ENCODE results near the gene LRRC38. TPM values are rescaled to one million over a fixed set of nuclear protein-coding genes. Genes with fewer than 3 reads are reported as not detected.
"Not testable (repeated sequence)": the region's sequence is repeated elsewhere in the genome, so short reads cannot be mapped to it uniquely, and the experiment has no call there.

LRRC38 gene
- total and polyA plus RNA-seq, 2 of the 4 experiments (the other 2 are of a cell fraction), result not detected

DNA sequence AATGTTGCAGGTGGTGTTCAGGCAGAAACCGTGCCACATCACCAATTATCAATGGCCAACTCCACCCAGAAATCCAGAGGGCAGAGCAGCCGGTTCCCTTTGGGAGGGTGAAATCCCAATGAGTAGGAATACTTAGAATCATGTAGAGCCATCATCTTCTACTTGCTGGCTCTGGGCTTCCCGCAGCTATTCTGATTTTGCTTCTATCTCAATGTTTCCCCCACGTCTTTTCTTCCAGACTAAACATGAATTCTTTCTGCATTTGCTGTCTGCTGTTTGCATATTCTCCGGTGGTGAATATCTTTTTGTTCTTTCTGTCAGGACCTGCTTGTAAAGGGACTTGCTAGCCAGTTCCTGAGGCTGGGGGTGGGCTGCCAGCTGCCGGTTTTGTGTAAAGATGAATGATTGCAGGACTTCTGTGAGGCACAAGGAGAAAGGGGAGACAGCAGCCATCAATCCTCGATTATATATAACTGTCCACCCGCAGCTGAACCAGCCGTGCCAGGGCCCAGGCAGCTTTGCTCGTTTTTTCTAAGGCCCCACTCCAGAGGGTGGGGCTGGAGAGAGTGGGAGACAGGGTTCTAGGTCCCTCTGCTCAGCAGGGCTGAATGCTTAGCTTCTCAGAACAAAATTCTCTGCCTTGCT, 70.3 kb downstream of the LRRC38 start:
- Histone ChIP-seq H3K23ac (ENCODE audit: low read depth, low read length) (no peak overlapping the region), H4K91ac (ENCODE audit: insufficient read depth, low read depth, low read length) (no peak overlapping the region), H2BK5ac (ENCODE audit: low read depth, low read length, poor library complexity, severe bottlenecking) (no peak overlapping the region), H3K4me2 (ENCODE audit: low read depth, low read length) (no peak overlapping the region), H2BK20ac (ENCODE audit: low read depth, low read length) (no peak overlapping the region), H3K9me1 (ENCODE audit: insufficient read depth, low read length) (no peaks in the 10 kb centered on the region), H3K4me3 (ENCODE audit: insufficient read depth, low read depth, low read length) (no peak overlapping the region), H3K56ac (ENCODE audit: extremely low read depth, insufficient read depth, low read length) (no peak overlapping the region), H4K20me1 (ENCODE audit: insufficient read depth, low read length) (no peaks in the 10 kb centered on the region), H3K14ac (replicated peaks; ENCODE audit: low read depth, low read length) (no peak overlapping the region), H2BK120ac (ENCODE audit: low read depth, low read length) (no peak overlapping the region), H4K5ac (ENCODE audit: low read depth, low read length) (no peak overlapping the region), H3K4ac (ENCODE audit: low read depth, low read length) (no peak overlapping the region), H2AK5ac (ENCODE audit: low read depth, low read length) (no peak overlapping the region), H3K27me3 (ENCODE audit: control insufficient read depth, insufficient read depth, low read length) (no peaks in the 10 kb centered on the region), H3K27ac (ENCODE audit: insufficient read depth, low read length) (no peak overlapping the region), H3K79me1 (ENCODE audit: low read depth in 1 of 2, low read length in 2 of 2) (no peaks in the 10 kb centered on the region), H3K9me3 (ENCODE audit: control insufficient read depth, insufficient read depth, low read length) (peaks cover 10% of the 10 kb centered on the region), H3K4me1 (ENCODE audit: control insufficient read depth, insufficient read depth, low read length) (no peaks in the 10 kb centered on the region), H3K9ac (ENCODE audit: low read depth, low read length) (no peak overlapping the region), H4K8ac (ENCODE audit: low read depth in 2 of 2, low read length in 2 of 2) (no peak overlapping the region), H2AFZ (replicated peaks; ENCODE audit: low read length, poor library complexity) (no peak overlapping the region), H2AK9ac (replicated peaks; ENCODE audit: low read depth, low read length, poor library complexity) (no peak overlapping the region), H2BK15ac (ENCODE audit: low read depth, low read length) (no peak overlapping the region), H3K36me3 (ENCODE audit: control insufficient read depth, insufficient read depth, low read length) (no peaks in the 10 kb centered on the region), H3K18ac (ENCODE audit: low read depth, low read length) (no peak overlapping the region)
- WGBS, 2 experiments (ENCODE audit: extremely low coverage in 2 of 2, insufficient read length in 1 of 2), result no CpG with 5 or more reads among the region's 10 CpGs
- TF ChIP-seq CHD1 (IDR thresholded peaks at IDR 0.05; ENCODE audit: low read depth, low read length), result no peak
- no peak for TF ChIP-seq POLR2A (IDR thresholded peaks at IDR 0.05; ENCODE audit: low read depth, low read length)
- TF ChIP-seq RAD21 (IDR thresholded peaks at IDR 0.05; ENCODE audit: low read length), result no peak
- no peak for TF ChIP-seq MXI1 (IDR thresholded peaks at IDR 0.05; ENCODE audit: borderline replicate concordance, low read depth, low read length)
- no peak for TF ChIP-seq NFE2L2 (IDR thresholded peaks at IDR 0.05; ENCODE audit: low read depth, low read length)
- TF ChIP-seq, protein P1, sequence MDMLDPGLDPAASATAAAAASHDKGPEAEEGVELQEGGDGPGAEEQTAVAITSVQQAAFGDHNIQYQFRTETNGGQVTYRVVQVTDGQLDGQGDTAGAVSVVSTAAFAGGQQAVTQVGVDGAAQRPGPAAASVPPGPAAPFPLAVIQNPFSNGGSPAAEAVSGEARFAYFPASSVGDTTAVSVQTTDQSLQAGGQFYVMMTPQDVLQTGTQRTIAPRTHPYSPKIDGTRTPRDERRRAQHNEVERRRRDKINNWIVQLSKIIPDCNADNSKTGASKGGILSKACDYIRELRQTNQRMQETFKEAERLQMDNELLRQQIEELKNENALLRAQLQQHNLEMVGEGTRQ (IDR thresholded peaks at IDR 0.05; ENCODE audit: low read depth, low read length), result no peak
- no peak for TF ChIP-seq RFX5 (IDR thresholded peaks at IDR 0.05; ENCODE audit: low read depth, low read length)
- TF ChIP-seq BHLHE40 (IDR thresholded peaks at IDR 0.05; ENCODE audit: low read depth, low read length), result no peak
- DNase-seq (no peak), ATAC-seq (ENCODE audit: low read depth) (no peak)
- in situ Hi-C loops (cut with MboI; ENCODE audit: low sequenced_read_pairs), result no loop called here
- intact Hi-C loops (cut with micrococcal nuclease), result no loop called here
- dilution Hi-C loops (cut with HindIII; ENCODE audit: low sequenced_read_pairs, unreplicated experiment), result no loop called here
- ChIA-PET CTCF (no interaction called here), POLR2A (ENCODE audit: unreplicated experiment) (no interaction called here)
- no TSS peak for BruUV-seq (replicated peaks)

DNA sequence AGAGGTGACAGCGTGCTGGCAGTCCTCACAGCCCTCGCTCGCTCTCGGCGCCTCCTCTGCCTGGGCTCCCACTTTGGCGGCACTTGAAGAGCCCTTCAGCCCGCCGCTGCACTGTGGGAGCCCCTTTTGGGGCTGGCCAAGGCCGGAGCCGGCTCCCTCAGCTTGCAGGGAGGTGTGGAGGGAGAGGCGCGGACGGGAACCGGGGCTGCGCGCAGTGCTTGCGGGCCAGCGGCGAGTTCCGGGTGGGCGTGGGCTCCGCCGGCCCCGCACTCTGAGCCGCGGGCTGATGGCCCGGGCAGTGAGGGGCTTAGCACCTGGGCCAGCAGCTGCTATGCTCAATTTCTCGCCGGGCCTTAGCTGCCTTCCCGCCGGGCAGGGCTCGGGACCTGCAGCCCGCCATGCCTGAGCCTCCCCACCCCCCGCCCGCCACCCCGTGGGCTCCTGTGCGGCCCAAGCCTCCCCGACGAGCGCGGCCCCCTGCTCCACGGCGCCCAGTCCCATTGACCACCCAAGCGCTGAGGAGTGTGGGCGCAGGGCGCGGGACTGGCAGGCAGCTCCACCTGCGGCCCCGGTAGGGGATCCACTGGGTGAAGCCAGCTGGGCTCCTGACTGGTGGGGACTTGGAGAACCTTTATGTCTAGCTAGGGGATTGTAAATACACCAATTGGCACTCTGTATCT, 74.6 kb downstream of the LRRC38 start:
- H3K27ac ChIP-seq (ENCODE audit: insufficient read depth, low read length); H3K4ac ChIP-seq (ENCODE audit: low read depth, low read length); H4K20me1 ChIP-seq (ENCODE audit: insufficient read depth, low read length); H3K4me2 ChIP-seq (ENCODE audit: low read depth, low read length); H3K18ac ChIP-seq (ENCODE audit: low read depth, low read length); H2BK120ac ChIP-seq (ENCODE audit: low read depth, low read length); H2BK5ac ChIP-seq (ENCODE audit: low read depth, low read length, poor library complexity, severe bottlenecking); H2AK9ac ChIP-seq (replicated peaks; ENCODE audit: low read depth, low read length, poor library complexity); H2AFZ ChIP-seq (replicated peaks; ENCODE audit: low read length, poor library complexity); intact Hi-C loops (cut with micrococcal nuclease); H4K5ac ChIP-seq (ENCODE audit: low read depth, low read length); H3K4me1 ChIP-seq (ENCODE audit: control insufficient read depth, insufficient read depth, low read length); H4K91ac ChIP-seq (ENCODE audit: insufficient read depth, low read depth, low read length); H3K27me3 ChIP-seq (ENCODE audit: control insufficient read depth, insufficient read depth, low read length); in situ Hi-C loops (cut with MboI; ENCODE audit: low sequenced_read_pairs); H2BK15ac ChIP-seq (ENCODE audit: low read depth, low read length); H3K9me1 ChIP-seq (ENCODE audit: insufficient read depth, low read length); BruUV-seq (replicated peaks); dilution Hi-C loops (cut with HindIII; ENCODE audit: low sequenced_read_pairs, unreplicated experiment); H3K36me3 ChIP-seq (ENCODE audit: control insufficient read depth, insufficient read depth, low read length); POLR2A ChIA-PET (ENCODE audit: unreplicated experiment); DNase-seq; H4K8ac ChIP-seq (ENCODE audit: low read depth in 2 of 2, low read length in 2 of 2); H3K4me3 ChIP-seq (ENCODE audit: insufficient read depth, low read depth, low read length); H3K56ac ChIP-seq (ENCODE audit: extremely low read depth, insufficient read depth, low read length); H2AK5ac ChIP-seq (ENCODE audit: low read depth, low read length); ATAC-seq (ENCODE audit: low read depth); H3K23ac ChIP-seq (ENCODE audit: low read depth, low read length); H3K79me1 ChIP-seq (ENCODE audit: low read depth in 1 of 2, low read length in 2 of 2); H2BK20ac ChIP-seq (ENCODE audit: low read depth, low read length); CTCF ChIA-PET; H3K9ac ChIP-seq (ENCODE audit: low read depth, low read length); H3K14ac ChIP-seq (replicated peaks; ENCODE audit: low read depth, low read length): not testable (repeated sequence)
- WGBS, 2 experiments (ENCODE audit: extremely low coverage in 2 of 2, insufficient read length in 1 of 2), result 85% methylated on average over 16 of the region's 49 CpGs; no CpG with 5 or more reads in 1 of the 2 experiments
- H3K9me3 ChIP-seq (ENCODE audit: control insufficient read depth, insufficient read depth, low read length), result peaks cover 22% of the 10 kb centered on the region
